Ishikawa (cell line): Measurements from ENCODE around the gene RYR3.

Experiments
- CEBPB ChIP-seq: IDR thresholded peaks from 2 replicates; pipeline ENCODE4 v1.6.1; 2012
- CREB1 ChIP-seq: IDR thresholded peaks from 2 replicates; pipeline ENCODE4 v1.6.1; 2012; ENCODE audit warnings: low read depth
- EP300 ChIP-seq: IDR thresholded peaks from 2 replicates; pipeline ENCODE4 v1.6.1; 2012; ENCODE audit warnings: borderline replicate concordance
- FOXM1 ChIP-seq: IDR thresholded peaks from 2 replicates; pipeline ENCODE4 v1.6.1; 2012; ENCODE audit warnings: low read depth, borderline replicate concordance
- NFIC ChIP-seq: IDR thresholded peaks from 2 replicates; pipeline ENCODE4 v1.6.1; 2012
- TCF12 ChIP-seq: IDR thresholded peaks from 2 replicates; pipeline ENCODE4 v1.6.1; 2012; ENCODE audit warnings: low read depth

DNA sequence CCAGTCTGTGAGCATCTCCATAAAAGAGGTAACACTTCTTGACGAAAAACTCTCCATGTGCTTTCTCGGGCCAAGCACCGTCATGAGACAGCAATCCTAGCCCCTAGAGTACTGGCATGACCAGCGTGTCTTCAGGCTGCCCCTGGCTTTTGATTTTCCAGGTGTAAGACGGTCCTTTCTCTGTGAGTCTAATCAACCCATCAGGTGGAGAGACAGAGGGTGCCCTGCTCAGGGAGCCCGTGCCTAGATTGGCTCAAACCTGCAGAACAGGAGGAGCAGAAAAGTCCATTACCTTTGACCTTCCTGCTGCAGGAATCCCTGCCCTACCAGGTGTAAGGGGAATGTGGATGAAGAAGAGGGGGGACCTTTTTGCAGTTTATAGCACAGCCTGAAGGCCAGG is 548.1 kb downstream of the RYR3 start:
- no peak for TF ChIP-seq TCF12
- TF ChIP-seq CREB1, result no peak
- no peak for TF ChIP-seq FOXM1
- no peak for TF ChIP-seq NFIC
- TF ChIP-seq EP300, result no peak
- TF ChIP-seq CEBPB, result no peak
